Karpas-422 (cell line): Measurements from ENCODE around the gene ADAMTS18. TPM values are rescaled to one million over a fixed set of nuclear protein-coding genes. Genes with fewer than 3 reads are reported as not detected.

Experiments used
- DNase-seq: peaks from one replicate; pipeline ENCODE4 v3.0.0-alpha.2; 2015
- H2AFZ ChIP-seq: fragments of 200-600 bp; sonication (generic); 2 replicates; pipeline ENCODE4 v1.6.1; 2014; ENCODE audit warnings: antibody characterized with exemption, low read length, mixed read lengths
- H3K27ac ChIP-seq: fragments of 200-600 bp; sonication (generic); 2 replicates; pipeline ENCODE4 v1.5.1; 2014; ENCODE audit warnings: mild to moderate bottlenecking, low read length, moderate library complexity
- H3K27me3 ChIP-seq: fragments of 200-600 bp; sonication (generic); 2 replicates; pipeline ENCODE4 v1.6.1; 2014; ENCODE audit warnings: low read length, mixed read lengths
- H3K36me3 ChIP-seq: fragments of 200-600 bp; sonication (generic); 2 replicates; pipeline ENCODE4 v1.6.1; 2014; ENCODE audit warnings: low read length, mixed read lengths; ENCODE audit not compliant: insufficient read depth
- H3K4me1 ChIP-seq: fragments of 200-600 bp; sonication (generic); 2 replicates; pipeline ENCODE4 v1.6.1; 2014; ENCODE audit warnings: mild to moderate bottlenecking, low read length, mixed read lengths
- H3K4me2 ChIP-seq: fragments of 200-600 bp; sonication (generic); 2 replicates; pipeline ENCODE4 v1.6.1; 2014; ENCODE audit warnings: low read length, low read depth, mild to moderate bottlenecking; ENCODE audit not compliant: poor library complexity, severe bottlenecking
- H3K4me3 ChIP-seq: fragments of 200-600 bp; sonication (generic); 2 replicates; pipeline ENCODE4 v1.5.1; 2014; ENCODE audit warnings: mild to moderate bottlenecking, antibody characterized with exemption, low read length, mixed read lengths
- H3K79me2 ChIP-seq: fragments of 200-600 bp; sonication (generic); 2 replicates; pipeline ENCODE4 v1.6.1; 2014; ENCODE audit warnings: mild to moderate bottlenecking, low read length, mixed read lengths
- H3K9ac ChIP-seq: fragments of 200-600 bp; sonication (generic); 2 replicates; pipeline ENCODE4 v1.6.0; 2014; ENCODE audit warnings: low read length
- H3K9me2 ChIP-seq: fragments of 200-600 bp; sonication (generic), shearing (Covaris generic); replicated peaks from 2 replicates; pipeline ENCODE4 v1.6.0; 2014; ENCODE audit warnings: mild to moderate bottlenecking, low read length, moderate library complexity; ENCODE audit not compliant: insufficient read depth
- H3K9me3 ChIP-seq: fragments of 300-700, 200-600 bp; sonication (generic); 2 replicates; pipeline ENCODE4 v1.6.1; 2014; ENCODE audit warnings: low read length, mixed read lengths
- H4K20me1 ChIP-seq: fragments of 200-600 bp; sonication (generic); 2 replicates; pipeline ENCODE4 v1.6.1; 2014; ENCODE audit warnings: mild to moderate bottlenecking, antibody characterized with exemption, low read length, low read depth; ENCODE audit not compliant: insufficient read depth
- total RNA-seq: library from RNA; depleted of rRNA; stranded (reverse); fragments of >200 nt; shearing (Covaris generic); gene quantifications from 2 replicates; pipeline ENCODE4 v1.2.3, GENCODE V29; 2014; ENCODE audit warnings: low replicate concordance

ADAMTS18 gene
- total RNA-seq, 1 experiment from 2014 or later, result not detected

DNA sequence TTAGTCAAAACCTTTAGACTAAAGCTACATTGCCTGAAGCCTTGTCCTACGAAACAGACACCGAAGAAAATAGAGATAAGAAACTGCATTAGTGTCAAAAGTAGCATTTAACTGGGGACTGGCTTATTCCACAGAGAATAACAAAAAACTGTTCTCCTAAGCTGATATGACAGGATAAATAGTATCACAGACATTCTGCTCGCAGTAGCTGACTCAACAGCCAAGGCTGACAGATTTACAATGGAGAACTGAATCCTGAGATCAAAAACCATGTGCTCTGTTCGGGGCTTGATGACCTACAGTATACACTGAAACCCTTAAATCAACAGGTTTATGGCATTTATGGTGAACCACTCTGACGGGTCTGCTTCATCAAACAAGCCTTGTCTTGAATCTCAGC lies 25.5 kb downstream of the ADAMTS18 start:
- H3K79me2 ChIP-seq, result no peaks in the 10 kb centered on the region
- H3K9me3 ChIP-seq, result no peaks in the 10 kb centered on the region
- no peaks in the 10 kb centered on the region for H4K20me1 ChIP-seq
- H3K4me2 ChIP-seq, result no peak overlapping the region
- H2AFZ ChIP-seq, result no peak overlapping the region
- no peaks in the 10 kb centered on the region for H3K9me2 ChIP-seq
- no peak overlapping the region for H3K9ac ChIP-seq
- no peak for DNase-seq
- H3K36me3 ChIP-seq, result no peaks in the 10 kb centered on the region
- H3K4me3 ChIP-seq, result no peak overlapping the region
- no peak overlapping the region for H3K27ac ChIP-seq
- no peaks in the 10 kb centered on the region for H3K27me3 ChIP-seq
- no peaks in the 10 kb centered on the region for H3K4me1 ChIP-seq

DNA sequence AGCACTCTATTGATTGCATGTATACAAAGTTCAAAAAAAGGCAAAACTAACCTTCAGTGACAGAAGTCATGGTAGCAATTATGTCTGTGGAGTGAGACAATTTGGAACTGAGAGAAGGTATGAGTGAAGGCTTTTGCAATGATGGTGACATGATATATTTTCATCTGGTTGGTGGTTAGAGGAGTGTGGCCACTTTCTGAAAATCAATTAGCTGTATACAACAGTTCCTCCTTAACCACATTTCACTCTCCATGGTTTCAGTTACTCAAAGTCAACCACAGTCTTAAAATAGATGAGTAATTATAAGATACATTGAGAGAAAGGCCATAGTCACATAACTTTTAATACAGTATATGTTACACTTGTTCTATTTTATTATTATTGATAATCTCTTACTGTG lies 26.2 kb downstream of the ADAMTS18 start:
- Histone ChIP-seq H3K27ac (no peak overlapping the region), H3K9me3 (no peaks in the 10 kb centered on the region), H4K20me1 (no peaks in the 10 kb centered on the region), H3K4me2 (no peak overlapping the region), H3K27me3 (no peaks in the 10 kb centered on the region), H3K79me2 (no peaks in the 10 kb centered on the region), H3K36me3 (no peaks in the 10 kb centered on the region), H3K4me3 (no peak overlapping the region), H3K9me2 (no peaks in the 10 kb centered on the region), H3K4me1 (no peaks in the 10 kb centered on the region), H2AFZ (no peak overlapping the region), H3K9ac (no peak overlapping the region)
- no peak for DNase-seq

DNA sequence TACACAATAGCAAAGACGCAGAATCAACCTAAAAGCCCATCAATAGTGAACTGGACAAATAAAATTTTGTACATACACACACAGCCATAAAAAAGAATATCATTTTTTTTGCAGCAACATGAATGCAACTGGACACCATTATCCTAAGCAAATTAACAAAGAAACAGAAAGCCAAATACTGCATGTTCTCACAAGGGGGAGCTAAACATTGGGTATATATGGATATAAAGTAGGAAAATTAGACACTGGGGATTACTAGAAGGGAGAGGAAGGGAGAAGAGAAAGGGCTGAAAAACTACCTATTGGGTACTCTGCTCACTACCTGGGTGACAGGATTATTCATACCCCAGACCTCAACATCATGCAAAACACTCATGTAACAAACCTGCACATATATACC lies 28.2 kb downstream of the ADAMTS18 start:
- Histone ChIP-seq H3K27me3 (no peaks in the 10 kb centered on the region), H3K9ac (no peak overlapping the region), H3K9me2 (no peaks in the 10 kb centered on the region), H3K9me3 (no peaks in the 10 kb centered on the region), H3K4me2 (no peak overlapping the region), H3K36me3 (no peaks in the 10 kb centered on the region), H3K4me1 (no peaks in the 10 kb centered on the region), H3K4me3 (no peak overlapping the region), H3K79me2 (no peaks in the 10 kb centered on the region), H2AFZ (no peak overlapping the region), H4K20me1 (no peaks in the 10 kb centered on the region), H3K27ac (no peak overlapping the region)
- DNase-seq, result no peak

DNA sequence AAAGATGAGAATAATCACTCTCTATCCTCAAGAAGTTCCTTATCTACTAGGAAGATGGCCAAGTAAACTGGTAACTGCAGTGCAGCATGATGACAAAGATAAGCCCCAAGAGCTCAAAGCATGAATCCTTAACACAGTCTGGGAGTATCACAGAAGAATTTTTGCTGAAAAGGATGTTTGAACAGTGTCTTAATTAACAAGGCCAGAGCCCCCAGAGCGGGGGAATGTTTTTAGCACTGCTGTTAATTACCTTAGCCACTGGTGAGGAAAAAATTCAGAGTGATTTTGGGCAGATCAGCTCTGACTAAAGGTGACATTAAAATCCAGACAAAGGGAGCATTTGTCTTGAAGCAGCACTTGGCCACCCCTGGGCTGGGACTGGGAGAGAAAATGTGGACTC lies 30.1 kb downstream of the ADAMTS18 start:
- Histone ChIP-seq H3K9ac (no peak overlapping the region), H3K36me3 (no peaks in the 10 kb centered on the region), H3K79me2 (no peaks in the 10 kb centered on the region), H3K4me3 (no peak overlapping the region), H3K9me2 (no peaks in the 10 kb centered on the region), H3K4me2 (no peak overlapping the region), H4K20me1 (no peaks in the 10 kb centered on the region), H2AFZ (no peak overlapping the region), H3K27me3 (no peaks in the 10 kb centered on the region), H3K27ac (no peak overlapping the region), H3K9me3 (no peaks in the 10 kb centered on the region), H3K4me1 (no peaks in the 10 kb centered on the region)
- DNase-seq, result no peak

DNA sequence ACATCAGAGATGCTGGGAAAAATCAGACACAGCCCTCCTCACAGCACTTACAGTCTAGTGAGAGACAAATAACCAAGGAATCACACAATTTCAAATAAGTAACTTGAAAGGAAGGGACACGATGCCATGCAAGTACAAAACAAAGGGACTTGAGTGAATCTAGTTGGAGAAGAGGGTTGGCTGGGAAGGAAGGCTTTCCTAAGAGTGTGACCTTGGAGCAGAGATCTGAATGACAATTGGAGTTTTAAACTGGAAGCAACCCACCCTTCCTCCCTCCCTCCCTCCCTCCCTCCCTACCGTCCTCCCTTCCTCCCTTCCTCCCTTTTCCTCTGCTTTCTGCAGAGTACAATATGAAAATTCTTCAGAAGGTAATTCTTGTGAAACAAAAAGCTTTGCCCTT lies 31.1 kb downstream of the ADAMTS18 start:
- Histone ChIP-seq H3K27ac (no peak overlapping the region), H3K9ac (no peak overlapping the region), H3K4me3 (no peak overlapping the region), H3K9me3 (no peaks in the 10 kb centered on the region), H3K36me3 (no peaks in the 10 kb centered on the region), H3K27me3 (no peaks in the 10 kb centered on the region), H3K4me1 (no peaks in the 10 kb centered on the region), H3K4me2 (no peak overlapping the region), H4K20me1 (no peaks in the 10 kb centered on the region), H3K9me2 (no peaks in the 10 kb centered on the region), H2AFZ (no peak overlapping the region), H3K79me2 (no peaks in the 10 kb centered on the region)
- DNase-seq, result no peak

DNA sequence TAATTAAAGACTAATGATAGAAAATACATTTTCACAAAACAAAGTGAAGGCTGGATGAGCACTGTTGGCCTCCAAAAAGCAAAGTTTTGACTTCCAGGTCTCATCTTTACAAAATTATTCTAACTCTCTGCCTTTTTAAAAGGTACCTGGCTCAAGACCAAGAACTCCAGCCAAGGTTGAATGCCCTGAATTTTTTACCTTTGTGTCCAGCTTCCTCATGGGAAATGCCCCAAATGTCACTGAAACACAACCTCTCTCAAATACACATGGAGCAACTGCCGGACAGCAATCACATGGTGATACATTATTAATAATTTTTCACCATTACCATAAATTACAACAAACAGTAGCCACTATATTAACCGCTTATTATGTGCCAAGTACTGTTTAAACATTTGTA lies 32.2 kb downstream of the ADAMTS18 start:
- Histone ChIP-seq H3K4me1 (no peaks in the 10 kb centered on the region), H3K4me2 (no peak overlapping the region), H3K9me2 (no peaks in the 10 kb centered on the region), H3K27me3 (no peaks in the 10 kb centered on the region), H3K9me3 (no peaks in the 10 kb centered on the region), H2AFZ (no peak overlapping the region), H3K27ac (no peak overlapping the region), H3K9ac (no peak overlapping the region), H3K4me3 (no peak overlapping the region), H3K79me2 (no peaks in the 10 kb centered on the region), H3K36me3 (no peaks in the 10 kb centered on the region), H4K20me1 (no peaks in the 10 kb centered on the region)
- DNase-seq, result no peak

DNA sequence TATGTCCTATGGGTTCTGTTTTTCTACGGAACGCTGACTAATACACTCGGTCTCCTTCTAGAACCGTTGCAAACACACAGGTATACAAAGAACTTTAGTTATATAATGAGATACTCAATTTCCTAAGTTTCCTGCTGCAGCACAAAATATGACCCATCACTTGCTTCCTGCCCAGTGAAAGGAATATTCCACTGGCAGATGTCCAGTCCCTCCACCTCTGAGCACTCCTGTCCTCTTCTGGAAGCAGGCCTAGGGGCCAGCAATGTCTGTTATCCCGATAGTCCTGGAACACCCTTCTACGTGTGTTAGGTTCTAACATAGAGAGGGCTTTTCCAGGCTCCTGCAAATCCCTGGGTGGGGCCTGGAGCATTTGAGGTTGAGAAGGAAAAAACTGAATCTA lies 32.7 kb downstream of the ADAMTS18 start:
- H3K27ac ChIP-seq, result no peak overlapping the region
- H3K4me3 ChIP-seq, result no peak overlapping the region
- H3K4me2 ChIP-seq, result no peak overlapping the region
- no peaks in the 10 kb centered on the region for H3K4me1 ChIP-seq
- H3K9ac ChIP-seq, result no peak overlapping the region
- H3K9me3 ChIP-seq, result no peaks in the 10 kb centered on the region
- H2AFZ ChIP-seq, result no peak overlapping the region
- H4K20me1 ChIP-seq, result no peaks in the 10 kb centered on the region
- no peak for DNase-seq
- no peaks in the 10 kb centered on the region for H3K9me2 ChIP-seq
- no peaks in the 10 kb centered on the region for H3K27me3 ChIP-seq
- no peaks in the 10 kb centered on the region for H3K36me3 ChIP-seq
- H3K79me2 ChIP-seq, result no peaks in the 10 kb centered on the region

DNA sequence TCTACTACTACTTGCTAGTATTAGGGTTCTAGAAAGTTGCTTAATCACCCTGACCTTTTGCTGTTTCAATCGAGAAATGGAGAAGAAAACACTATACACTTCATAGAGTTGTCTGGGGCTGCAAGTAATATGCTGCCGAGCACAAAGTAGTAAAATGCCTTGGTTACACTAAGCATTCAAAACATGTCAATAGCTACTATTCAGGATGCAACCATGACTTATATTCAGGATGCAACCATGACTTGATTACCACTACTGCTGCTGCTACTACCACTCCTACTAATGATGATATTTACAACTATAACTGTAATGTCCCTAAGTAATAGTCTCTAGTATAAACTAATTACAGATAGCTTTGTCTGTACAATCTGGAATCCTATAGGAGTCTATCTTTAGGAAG lies 35.3 kb downstream of the ADAMTS18 start:
- Histone ChIP-seq H3K27me3 (peaks cover 3% of the 10 kb centered on the region; the same call in 1 of the 2 replicates), H3K27ac (no peak overlapping the region), H2AFZ (no peak overlapping the region), H3K79me2 (no peaks in the 10 kb centered on the region), H3K4me3 (no peak overlapping the region), H3K4me2 (no peak overlapping the region), H3K9me3 (no peaks in the 10 kb centered on the region), H4K20me1 (no peaks in the 10 kb centered on the region), H3K4me1 (no peaks in the 10 kb centered on the region), H3K9me2 (no peaks in the 10 kb centered on the region), H3K9ac (no peak overlapping the region), H3K36me3 (no peaks in the 10 kb centered on the region)
- DNase-seq, result no peak

DNA sequence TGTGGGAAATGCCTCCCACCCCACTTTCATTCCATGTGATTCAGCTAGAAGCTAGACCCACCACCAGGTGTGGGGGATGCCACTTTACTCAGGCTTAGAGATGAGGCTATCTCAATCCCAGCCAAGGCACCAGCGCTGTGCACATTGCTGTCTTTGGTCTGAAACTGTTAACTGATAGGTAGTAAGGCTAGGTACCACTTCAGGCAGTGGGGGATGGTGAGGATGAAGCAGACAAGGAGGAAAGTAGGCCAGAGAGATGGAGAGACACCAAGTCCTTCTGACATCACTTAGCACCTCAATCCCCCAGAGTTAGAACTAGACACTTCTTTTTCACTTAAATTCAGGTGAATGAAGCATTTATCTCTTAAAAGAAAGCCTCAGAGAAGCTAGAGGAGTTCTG lies 35.8 kb downstream of the ADAMTS18 start:
- no peak overlapping the region for H3K9ac ChIP-seq
- no peaks in the 10 kb centered on the region for H3K9me2 ChIP-seq
- H3K4me3 ChIP-seq, result no peak overlapping the region
- H4K20me1 ChIP-seq, result no peaks in the 10 kb centered on the region
- H3K9me3 ChIP-seq, result no peaks in the 10 kb centered on the region
- H3K4me1 ChIP-seq, result no peaks in the 10 kb centered on the region
- no peak overlapping the region for H3K4me2 ChIP-seq
- H2AFZ ChIP-seq, result no peak overlapping the region
- no peaks in the 10 kb centered on the region for H3K36me3 ChIP-seq
- no peak overlapping the region for H3K27ac ChIP-seq
- H3K79me2 ChIP-seq, result no peaks in the 10 kb centered on the region
- no peak for DNase-seq
- peaks cover 3% of the 10 kb centered on the region; the same call in 1 of the 2 replicates for H3K27me3 ChIP-seq
